H1 (cell line): ENCODE data around the gene GPR15LG. TPM values are rescaled to one million over a fixed set of nuclear protein-coding genes. Genes with fewer than 3 reads are reported as not detected.
"Not testable (repeated sequence)": the region's sequence is repeated elsewhere in the genome, so short reads cannot be mapped to it uniquely, and the experiment has no call there.

Source experiments
- CTCF ChIA-PET: fragments of 300-600 bp; sonication (Branson Sonifier 250); formaldehyde crosslinking; loops from one replicate; lab custom pipeline; 2021; ENCODE audit not compliant: partially characterized antibody; lab: Charles Lee
- POLR2A ChIA-PET: fragments of 300-600 bp; sonication (Branson Sonifier 250); formaldehyde crosslinking; loops from one replicate; lab custom pipeline; 2021; ENCODE audit warnings: inconsistent platforms; ENCODE audit not compliant: partially characterized antibody; lab: Charles Lee
- DNase-seq, 2 experiments: peaks; one replicate each; pipeline versions ENCODE4 v3.0.0 to v3.0.0-alpha.2; 2010 to 2022; ENCODE audit warnings: low spot score in 2 of 2, low read depth in 1 of 2, mixed read lengths in 1 of 2
- FAIRE-seq: peaks from 2 replicates; lab custom pipeline; 2011; peaks lifted over from hg19 to GRCh38; lab: Jason Lieb, UNC
- H2AFZ ChIP-seq: 2 replicates; pipeline ENCODE4 v1.8.1; 2012; ENCODE audit warnings: low read length, inconsistent platforms
- H2AK5ac ChIP-seq: 2 replicates; pipeline ENCODE4 v1.6.1; 2013; ENCODE audit warnings: low read depth, low read length
- H2BK120ac ChIP-seq: replicated peaks from 2 replicates; pipeline ENCODE3; 2013; ENCODE audit warnings: low read depth, low read length, inconsistent platforms
- H2BK12ac ChIP-seq: 2 replicates; pipeline ENCODE4 v1.6.1; 2013; ENCODE audit warnings: low read depth, low read length
- H2BK15ac ChIP-seq: 2 replicates; pipeline ENCODE4 v1.6.1; 2013; ENCODE audit warnings: low read length
- H2BK20ac ChIP-seq: 2 replicates; pipeline ENCODE4 v1.6.1; 2013; ENCODE audit warnings: low read length
- H2BK5ac ChIP-seq: 2 replicates; pipeline ENCODE4 v1.6.1; 2013; ENCODE audit warnings: low read depth, low read length
- H3K14ac ChIP-seq: 2 replicates; pipeline ENCODE4 v1.6.1; 2013; ENCODE audit warnings: inconsistent platforms; ENCODE audit not compliant: insufficient read length
- H3K18ac ChIP-seq: 2 replicates; pipeline ENCODE4 v1.6.1; 2013; ENCODE audit warnings: low read length; ENCODE audit errors: extremely low read depth
- H3K23ac ChIP-seq: 2 replicates; pipeline ENCODE4 v1.6.1; 2013; ENCODE audit warnings: inconsistent platforms; ENCODE audit not compliant: insufficient read length
- H3K23me2 ChIP-seq: 2 replicates; pipeline ENCODE4 v1.6.1; 2013; ENCODE audit warnings: low read depth, low read length
- H3K27ac ChIP-seq: 2 replicates; pipeline ENCODE4 v1.6.1; 2011; ENCODE audit warnings: low read depth, low read length, inconsistent platforms
- H3K27me3 ChIP-seq, 4 experiments: replicated peaks in 1 of 4; 1 replicate in 1 of 4; 2 replicates in 3 of 4; pipeline versions ENCODE4 v1.6.1 to v1.8.1; 2011 to 2013; ENCODE audit warnings: low read length in 3 of 4, mild to moderate bottlenecking in 3 of 4, inconsistent platforms in 2 of 4, mixed read lengths in 2 of 4, moderate library complexity in 1 of 4; ENCODE audit not compliant: control insufficient read depth in 3 of 4, insufficient read depth in 3 of 4; ENCODE audit errors: extremely low read depth in 1 of 4
- H3K36me3 ChIP-seq, 4 experiments: 2 replicates each; pipeline versions ENCODE4 v1.6.1 to v1.8.1; 2011 to 2013; ENCODE audit warnings: mild to moderate bottlenecking in 4 of 4, low read length in 3 of 4, moderate library complexity in 2 of 4, control low read depth in 1 of 4, inconsistent platforms in 1 of 4; ENCODE audit not compliant: insufficient read depth in 4 of 4, control insufficient read depth in 2 of 4
- H3K4ac ChIP-seq: replicated peaks from 2 replicates; pipeline ENCODE3; 2013; ENCODE audit warnings: low read length, low read depth, mixed read lengths, inconsistent platforms; ENCODE audit not compliant: insufficient read length
- H3K4me1 ChIP-seq, 4 experiments: replicated peaks in 1 of 4; 1 replicate in 1 of 4; 2 replicates in 3 of 4; pipeline versions ENCODE4 v1.6.1 to v1.8.1; 2011 to 2013; ENCODE audit warnings: low read length in 3 of 4, inconsistent platforms in 2 of 4, mixed read lengths in 1 of 4; ENCODE audit not compliant: insufficient read depth in 4 of 4, control insufficient read depth in 3 of 4
- H3K4me2 ChIP-seq, 2 experiments: 2 replicates each; pipeline versions ENCODE4 v1.6.1 to v1.8.1; 2011 to 2013; ENCODE audit warnings: low read depth in 2 of 2, low read length in 2 of 2, control low read depth in 1 of 2, inconsistent platforms in 1 of 2, mild to moderate bottlenecking in 1 of 2; ENCODE audit not compliant: insufficient read depth in 1 of 2
- H3K4me3 ChIP-seq, 4 experiments: fragments of 200-600, 300-600 bp in 1 of 4; sonication (generic), shearing (Covaris generic), sonication (Bioruptor Twin) in 1 of 4; 2 replicates each; pipeline versions ENCODE4 v1.5.1 to v1.8.1; 2011 to 2016; ENCODE audit warnings: low read length in 4 of 4, low read depth in 3 of 4, control low read depth in 2 of 4, inconsistent platforms in 2 of 4, mild to moderate bottlenecking in 2 of 4, mixed read lengths in 1 of 4, moderate library complexity in 1 of 4; ENCODE audit not compliant: insufficient read depth in 2 of 4; ENCODE audit errors: extremely low read depth in 1 of 4
- H3K56ac ChIP-seq: replicated peaks from 2 replicates; pipeline ENCODE3; 2013; ENCODE audit warnings: low read depth, mild to moderate bottlenecking, mixed read lengths, low read length, inconsistent platforms; ENCODE audit not compliant: insufficient read length
- H3K79me1 ChIP-seq: 2 replicates; pipeline ENCODE4 v1.6.1; 2013; ENCODE audit warnings: low read depth, low read length, control low read depth
- H3K79me2 ChIP-seq, 2 experiments: 2 replicates each; pipeline versions ENCODE4 v1.6.1 to v1.8.1; 2012 to 2013; ENCODE audit warnings: low read length in 2 of 2, mild to moderate bottlenecking in 2 of 2, inconsistent platforms in 1 of 2; ENCODE audit not compliant: insufficient read depth in 2 of 2, control insufficient read depth in 1 of 2
- H3K9ac ChIP-seq, 4 experiments: replicated peaks in 1 of 4; 1 replicate in 1 of 4; 2 replicates in 3 of 4; pipeline versions ENCODE4 v1.6.1 to v1.8.1; 2011 to 2013; ENCODE audit warnings: low read depth in 3 of 4, low read length in 3 of 4, control low read depth in 2 of 4, mild to moderate bottlenecking in 2 of 4, moderate library complexity in 2 of 4, inconsistent platforms in 1 of 4; ENCODE audit errors: extremely low read depth in 1 of 4
- H3K9me3 ChIP-seq, 2 experiments: 2 replicates each; pipeline versions ENCODE4 v1.6.1 to v1.8.1; 2012 to 2013; ENCODE audit warnings: mild to moderate bottlenecking in 2 of 2, moderate library complexity in 2 of 2, control low read depth in 1 of 2, inconsistent platforms in 1 of 2, low read depth in 1 of 2, low read length in 1 of 2, mixed read lengths in 1 of 2; ENCODE audit not compliant: insufficient read depth in 2 of 2
- H4K20me1 ChIP-seq, 2 experiments: replicated peaks in 1 of 2; 2 replicates each; pipeline versions ENCODE3 to v1.8.1; 2011 to 2013; ENCODE audit warnings: inconsistent platforms in 2 of 2, low read length in 2 of 2, mild to moderate bottlenecking in 1 of 2; ENCODE audit not compliant: insufficient read depth in 2 of 2, control insufficient read depth in 1 of 2
- H4K5ac ChIP-seq: 2 replicates; pipeline ENCODE4 v1.6.1; 2013; ENCODE audit warnings: low read length, low read depth, mixed read lengths, inconsistent platforms; ENCODE audit not compliant: insufficient read length
- H4K8ac ChIP-seq: 2 replicates; pipeline ENCODE4 v1.8.0; 2013; ENCODE audit warnings: mild to moderate bottlenecking, moderate library complexity, low read length, inconsistent platforms; ENCODE audit not compliant: insufficient read depth; ENCODE audit errors: extremely low read depth
- H4K91ac ChIP-seq: replicated peaks from 2 replicates; pipeline ENCODE3; 2013; ENCODE audit warnings: low read length, mixed read lengths, inconsistent platforms; ENCODE audit not compliant: insufficient read length
- RAD21 ChIP-seq, 2 experiments: IDR thresholded peaks in 1 of 2; conservative IDR thresholded peaks in 1 of 2; 2 replicates each; pipeline ENCODE4 v1.6.1; 2011; ENCODE audit warnings: low read depth in 2 of 2, low read length in 2 of 2, improper control_type of control experiment in 1 of 2, inconsistent platforms in 1 of 2, mild to moderate bottlenecking in 1 of 2, moderate library complexity in 1 of 2
- WGBS, 2 experiments: shearing (Covaris generic) in 1 of 2; methylation state at CpG; one replicate each; pipeline versions ENCODE4 v1.1.6 to v1.1.7; 2013 to 2015; ENCODE audit warnings: low lambda C conversion rate in 2 of 2, mixed read lengths in 2 of 2, inconsistent platforms in 1 of 2, low coverage in 1 of 2, missing lambda C conversion rate in 1 of 2; ENCODE audit not compliant: insufficient replicate concordance in 2 of 2, insufficient coverage in 1 of 2, insufficient read length in 1 of 2; ENCODE audit errors: extremely low coverage in 1 of 2, missing lambda C conversion rate in 1 of 2; 5-methylcytosine and 5-hydroxymethylcytosine counted together
- polyA plus RNA-seq, 7 experiments: library from polyadenylated mRNA; depleted of rRNA in 3 of 7; stranded (reverse) in 5 of 7; unstranded in 2 of 7; fragments of >200 nt in 5 of 7; fragments of 200-250 nt in 2 of 7; gene quantifications; 1 replicate in 5 of 7; 2 replicates in 1 of 7; 4 replicates in 1 of 7; pipeline versions ENCODE4 v1.2.1 to v1.2.3, GENCODE V29; 2011 to 2013; ENCODE audit warnings: missing spikeins in 2 of 7, mixed read lengths in 2 of 7
- total RNA-seq: library from RNA; stranded (reverse); fragmentation: NEBNext Ultra II Directional; extraction: Animal tissue kit (Norgen Biotek cat#: 25700); gene quantifications from 2 replicates; pipeline ENCODE4 v1.2.1, GENCODE V29; 2021
- TF ChIP-seq, protein P1 (sequence below), 3 experiments: IDR thresholded peaks; 1 replicate in 2 of 3; 2 replicates in 1 of 3; pipeline versions ENCODE4 v1.5.1 to v1.6.1; 2011; ENCODE audit warnings: low read length in 3 of 3, mild to moderate bottlenecking in 3 of 3, inconsistent platforms in 2 of 3, low read depth in 1 of 3, moderate library complexity in 1 of 3; ENCODE audit not compliant: insufficient read depth in 1 of 3; ENCODE audit errors: control extremely low read depth in 1 of 3

Gene GPR15LG
- total and polyA plus RNA-seq, 2 of the 8 experiments (the other 6 are each of a cell fraction or from before 2014, with no cell fraction given) = not detected

DNA sequence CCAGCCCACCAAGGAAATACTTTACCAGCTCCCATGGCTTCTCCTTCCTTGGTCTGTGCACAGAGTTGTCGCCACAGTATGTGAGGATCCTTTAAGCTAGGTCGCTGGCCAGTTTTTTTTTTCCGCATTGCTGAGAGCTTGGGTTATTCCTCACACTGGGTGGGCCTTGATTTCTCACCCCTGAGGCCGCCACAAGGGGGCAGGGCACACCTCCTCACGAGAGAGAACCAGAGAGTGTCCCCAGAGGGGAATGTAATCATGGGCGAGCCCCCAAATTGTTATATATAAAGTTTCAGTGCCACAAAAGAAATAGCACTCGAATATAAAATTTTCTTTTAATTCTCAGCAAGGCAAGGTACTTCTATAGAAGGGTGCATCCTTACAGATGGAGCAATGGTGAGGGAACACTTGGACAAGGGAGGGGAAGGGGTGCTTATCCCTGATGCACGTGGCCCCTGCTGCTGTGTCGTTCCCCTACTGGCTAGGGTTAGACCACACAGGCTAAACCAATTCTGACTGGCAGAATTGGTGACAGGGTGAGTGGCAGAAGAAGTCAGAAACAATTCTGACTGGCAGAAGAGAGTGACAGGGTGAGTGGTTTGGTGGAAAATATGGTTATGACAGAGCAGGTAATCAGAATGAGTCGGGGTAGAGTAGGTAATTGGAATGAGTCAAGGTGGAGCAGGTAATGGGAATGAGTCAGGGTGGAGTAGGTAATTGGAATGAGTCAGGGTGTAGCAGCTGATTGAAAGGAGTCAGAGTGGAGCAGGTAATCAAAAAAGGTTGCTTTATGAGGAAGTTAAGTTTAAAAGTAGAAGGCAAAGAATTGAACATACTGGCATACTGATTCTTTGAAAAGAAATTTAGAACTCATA lies 47.5 kb upstream of the GPR15LG start:
- H2BK5ac ChIP-seq, H3K27me3 ChIP-seq, H3K4me2 ChIP-seq, H3K79me1 ChIP-seq, FAIRE-seq, H3K18ac ChIP-seq, H3K23ac ChIP-seq, H2AFZ ChIP-seq, H3K23me2 ChIP-seq, H3K27ac ChIP-seq, H4K8ac ChIP-seq, POLR2A ChIA-PET, H3K56ac ChIP-seq, H2BK20ac ChIP-seq, H3K79me2 ChIP-seq, H3K4ac ChIP-seq, H4K20me1 ChIP-seq, H3K36me3 ChIP-seq, H4K5ac ChIP-seq, H2BK12ac ChIP-seq, H3K4me3 ChIP-seq, H3K4me1 ChIP-seq, H2BK15ac ChIP-seq, H4K91ac ChIP-seq, H3K14ac ChIP-seq, H3K9ac ChIP-seq, H2AK5ac ChIP-seq, H2BK120ac ChIP-seq: not testable (repeated sequence)
- TF ChIP-seq, protein P1, sequence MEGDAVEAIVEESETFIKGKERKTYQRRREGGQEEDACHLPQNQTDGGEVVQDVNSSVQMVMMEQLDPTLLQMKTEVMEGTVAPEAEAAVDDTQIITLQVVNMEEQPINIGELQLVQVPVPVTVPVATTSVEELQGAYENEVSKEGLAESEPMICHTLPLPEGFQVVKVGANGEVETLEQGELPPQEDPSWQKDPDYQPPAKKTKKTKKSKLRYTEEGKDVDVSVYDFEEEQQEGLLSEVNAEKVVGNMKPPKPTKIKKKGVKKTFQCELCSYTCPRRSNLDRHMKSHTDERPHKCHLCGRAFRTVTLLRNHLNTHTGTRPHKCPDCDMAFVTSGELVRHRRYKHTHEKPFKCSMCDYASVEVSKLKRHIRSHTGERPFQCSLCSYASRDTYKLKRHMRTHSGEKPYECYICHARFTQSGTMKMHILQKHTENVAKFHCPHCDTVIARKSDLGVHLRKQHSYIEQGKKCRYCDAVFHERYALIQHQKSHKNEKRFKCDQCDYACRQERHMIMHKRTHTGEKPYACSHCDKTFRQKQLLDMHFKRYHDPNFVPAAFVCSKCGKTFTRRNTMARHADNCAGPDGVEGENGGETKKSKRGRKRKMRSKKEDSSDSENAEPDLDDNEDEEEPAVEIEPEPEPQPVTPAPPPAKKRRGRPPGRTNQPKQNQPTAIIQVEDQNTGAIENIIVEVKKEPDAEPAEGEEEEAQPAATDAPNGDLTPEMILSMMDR (IDR thresholded peaks at IDR 0.05; ENCODE audit: control extremely low read depth in 1 of 3, insufficient read depth in 1 of 3, low read depth in 1 of 3, low read length in 3 of 3) = peak; percentile 6 to 24 (median 19); a peak in 3 of 4 replicates
- peak; percentile 5 to 27; a peak in 2 of 4 replicates for TF ChIP-seq RAD21 (IDR thresholded peaks at IDR 0.05 in 1 of 2, conservative IDR thresholded peaks at IDR 0.05 in 1 of 2; ENCODE audit: low read depth in 2 of 2, low read length in 2 of 2)
- WGBS, 2 experiments = 80% methylated on average over 10 of the region's 10 CpGs; no CpG with 5 or more reads in 1 of the 2 experiments
- peak in 1 of 2 experiments; percentile 52 for DNase-seq
- peaks cover 20 to 23% of the 10 kb centered on the region in 2 experiments for H3K9me3 ChIP-seq
- CTCF ChIA-PET = interaction anchor here (0.6 to 1.1 kb wide), 4 partner anchors 21 to 413 kb away, joined by 3 to 6 read pairs (median 4); no protein-coding TSS in a partner anchor
